HG03378 (cell line): ENCODE measurements around the gene DROSHA.
"Not testable (repeated sequence)": the region's sequence is repeated elsewhere in the genome, so short reads cannot be mapped to it uniquely, and the experiment has no call there.

Experiments
- ATAC-seq: cut with Tn5 transposase; IDR thresholded peaks from one replicate; pipeline ENCODE4 v1.9.1; 2021; ENCODE audit warnings: mild to moderate bottlenecking, moderate library complexity; ENCODE audit not compliant: unreplicated experiment

The DROSHA gene

GRCh38 chr5:31531888-31532547, at the start of gene DROSHA, which contains the start of gene C5orf22:
Gene DROSHA (minus strand): TSS chr5:31532093. CDS start chr5:31529059, 3,034 bp downstream.
Gene C5orf22 (plus strand): TSS chr5:31532301. CDS start chr5:31532393, 92 bp downstream.
- ATAC-seq: peak; percentile 95

- no peak for ATAC-seq
Measured at GRCh38 chr5:31579558-31579957, 47.7 kb upstream of the DROSHA start.

- no peak for ATAC-seq
Measured at GRCh38 chr5:31577438-31577837, 45.5 kb upstream of the DROSHA start.

GRCh38 chr5:31574772-31575171, 42.9 kb upstream of the DROSHA start:
- no peak for ATAC-seq

GRCh38 chr5:31573494-31574142, 41.7 kb upstream of the DROSHA start:
- peak; percentile 77 for ATAC-seq

- ATAC-seq: no peak
Measured at GRCh38 chr5:31569068-31569467, 37.2 kb upstream of the DROSHA start.

GRCh38 chr5:31568302-31568835, 36.5 kb upstream of the DROSHA start:
- ATAC-seq: no peak

GRCh38 chr5:31566362-31566761, 34.5 kb upstream of the DROSHA start:
- ATAC-seq: not testable (repeated sequence)

- ATAC-seq: no peak
Measured at GRCh38 chr5:31563216-31563615, 31.3 kb upstream of the DROSHA start.

GRCh38 chr5:31561946-31562345, 30.1 kb upstream of the DROSHA start:
- no peak for ATAC-seq

GRCh38 chr5:31559942-31560341, 28.0 kb upstream of the DROSHA start:
- no peak for ATAC-seq

- no peak for ATAC-seq
Measured at GRCh38 chr5:31556461-31556860, 24.6 kb upstream of the DROSHA start.

- no peak for ATAC-seq
Measured at GRCh38 chr5:31554552-31554951, 22.7 kb upstream of the DROSHA start.

- ATAC-seq: no peak
Measured at GRCh38 chr5:31553863-31554262, 22.0 kb upstream of the DROSHA start.

GRCh38 chr5:31551878-31552277, 20.0 kb upstream of the DROSHA start:
- ATAC-seq: no peak

GRCh38 chr5:31549114-31549513, 17.2 kb upstream of the DROSHA start:
- not testable (repeated sequence) for ATAC-seq

GRCh38 chr5:31537851-31538250, 6.0 kb upstream of the DROSHA start:
- ATAC-seq: no peak

GRCh38 chr5:31537349-31537748, 5.5 kb upstream of the DROSHA start:
- no peak for ATAC-seq

- ATAC-seq: no peak
Measured at GRCh38 chr5:31536873-31537272, 5.0 kb upstream of the DROSHA start.

- no peak for ATAC-seq
Measured at GRCh38 chr5:31534527-31535046, 2.7 kb upstream of the DROSHA start.

- ATAC-seq: peak; percentile 28
Measured at GRCh38 chr5:31531543-31531887, 378 bp downstream of the DROSHA start.
